Measurements from ENCODE around the gene DOP1A.

DOP1A gene
- 16.2 to 74.3 (median 41.9) reads per million in 17 experiments for total RNA-seq

- DNase-seq, result peak; percentile 99 to 100 (median 99)
Observed at GRCh38 chr6:83067448-83068439, at the start of gene DOP1A. DOP1A (plus strand) TSS chr6:83067671; CDS start chr6:83096978, 29,307 bp downstream.

DNA sequence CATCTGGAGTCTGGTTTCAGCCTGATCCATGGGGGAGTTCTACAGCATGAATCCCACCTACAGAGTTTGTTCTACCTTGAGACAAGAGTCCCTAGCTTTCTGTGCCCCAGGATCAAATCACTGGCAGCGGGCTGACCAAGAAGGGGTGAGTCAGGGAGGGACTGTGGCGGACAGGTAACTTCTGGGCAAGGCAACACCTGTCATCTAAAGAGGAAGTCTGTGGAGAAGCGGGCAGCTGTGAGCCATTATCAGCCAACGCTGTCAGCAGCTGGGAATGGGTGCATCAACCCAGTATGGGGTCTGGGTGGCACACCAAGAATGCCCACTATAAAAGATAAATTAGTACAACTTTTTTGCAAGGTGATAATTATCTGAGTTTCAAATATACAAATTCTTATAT is 47.7 kb upstream of the DOP1A start:
- no peak for DNase-seq

DNA sequence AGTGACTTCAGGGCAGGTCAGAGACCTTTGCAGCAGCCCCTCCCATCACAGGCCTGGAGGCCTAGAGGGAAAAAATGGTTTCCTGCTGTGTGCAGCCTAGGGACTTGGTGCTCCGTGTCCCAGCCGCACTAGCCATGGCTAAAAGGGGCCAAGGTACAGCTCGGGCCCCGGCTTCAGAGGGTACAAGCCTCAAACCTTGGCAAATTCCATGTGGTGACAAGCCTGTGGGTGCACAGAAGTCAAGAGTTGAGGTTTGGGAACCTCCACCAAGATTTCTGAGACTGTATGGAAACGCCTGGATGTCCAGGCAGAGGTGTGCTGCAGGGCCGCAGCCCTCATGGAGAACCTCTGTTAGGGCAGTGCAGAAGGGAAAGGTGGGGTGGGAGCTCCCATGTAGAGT is 35.8 kb upstream of the DOP1A start:
- DNase-seq, result no peak

DNA sequence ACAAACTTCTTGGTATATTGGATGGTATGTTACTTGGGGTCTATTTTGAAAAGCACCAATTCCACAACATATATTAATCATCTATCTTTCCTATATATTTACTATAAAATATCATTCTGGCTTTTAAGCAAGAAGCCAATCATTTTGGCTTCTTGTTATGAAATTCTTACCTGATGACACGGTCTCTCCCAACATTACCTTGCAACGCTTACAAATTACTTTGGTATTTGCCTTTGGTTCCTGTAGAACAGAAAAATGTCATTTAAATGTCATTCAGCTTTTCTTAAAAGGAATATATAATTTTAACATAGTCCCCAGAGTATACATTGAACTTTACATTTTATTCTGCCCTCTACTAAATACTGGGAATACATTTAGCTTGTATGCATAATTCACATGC is 29.2 kb upstream of the DOP1A start:
- DNase-seq, result no peak

- DNase-seq, result no peak
Observed at GRCh38 chr6:83042467-83043053, 24.9 kb upstream of the DOP1A start.

DNA sequence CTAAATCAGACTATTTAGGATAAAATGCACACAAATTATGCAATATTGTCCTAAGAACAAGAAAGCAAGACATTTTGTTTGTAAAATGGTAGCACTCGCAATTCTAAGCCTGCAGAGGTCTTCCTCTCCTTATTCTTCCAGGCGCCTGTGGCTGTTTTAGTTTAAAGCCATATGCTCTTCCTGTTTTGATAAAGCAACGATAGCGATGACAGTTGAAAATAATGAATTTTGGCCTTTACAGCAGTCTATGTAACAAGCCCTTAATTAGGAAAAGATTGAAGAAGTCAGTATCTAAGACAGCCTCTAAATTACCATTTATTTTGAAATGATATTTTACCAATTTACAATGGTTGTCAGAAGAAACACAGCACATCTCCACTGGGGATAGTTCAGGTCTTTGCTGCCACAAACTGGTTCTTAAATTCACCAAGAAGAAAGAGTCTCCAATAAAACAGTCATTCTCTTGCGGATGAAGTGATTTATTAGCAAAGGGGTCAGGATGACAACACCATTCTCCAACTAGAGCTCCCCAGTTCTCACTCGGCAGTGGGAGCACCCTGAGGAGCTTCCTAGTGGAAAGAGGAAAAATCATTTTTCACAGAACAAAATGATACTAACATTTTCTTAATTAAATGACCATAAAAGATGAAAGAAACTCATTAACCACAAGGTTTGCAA is 23.2 kb upstream of the DOP1A start:
- DNase-seq, result no peak

GRCh38 chr6:83047065-83047754 is 20.3 kb upstream of the DOP1A start:
- no peak for DNase-seq

DNA sequence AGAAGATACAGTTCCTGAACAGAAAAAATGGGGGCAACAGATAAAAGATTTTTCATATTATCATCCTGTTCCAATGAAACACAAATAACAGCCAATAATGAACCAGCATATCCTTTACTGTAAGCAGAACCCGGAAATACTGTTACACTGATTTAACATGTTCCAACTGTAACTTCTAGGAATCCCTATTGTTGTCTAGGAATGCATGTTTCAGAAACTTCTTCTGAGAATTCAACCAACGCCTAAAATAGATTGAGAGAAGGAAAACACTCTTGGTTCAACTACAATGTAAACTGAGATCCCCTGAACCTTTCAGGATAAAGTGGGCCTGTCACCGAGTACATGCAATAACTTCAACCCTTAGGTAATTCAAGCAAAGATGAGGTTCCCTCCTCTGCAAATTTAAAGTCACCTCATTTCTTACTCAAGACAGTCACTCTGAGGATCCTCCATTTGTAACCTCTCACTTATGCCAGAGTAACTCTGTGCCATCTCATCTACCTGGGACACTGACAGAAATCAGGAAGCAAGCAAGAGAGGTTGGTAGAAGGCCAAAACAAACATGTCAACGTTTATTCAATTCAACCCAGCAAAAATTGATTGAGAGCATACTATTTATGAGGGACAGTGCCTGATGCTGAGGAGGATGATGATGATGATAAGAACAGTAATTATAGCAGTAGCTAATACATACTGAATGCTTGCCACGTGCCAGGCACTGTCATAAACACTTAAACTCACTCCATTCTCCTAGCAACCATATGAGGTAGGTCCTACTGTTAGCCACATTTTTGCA is 15.9 kb upstream of the DOP1A start:
- DNase-seq, result no peak

GRCh38 chr6:83053678-83054077 is 13.8 kb upstream of the DOP1A start:
- no peak for DNase-seq

DNA sequence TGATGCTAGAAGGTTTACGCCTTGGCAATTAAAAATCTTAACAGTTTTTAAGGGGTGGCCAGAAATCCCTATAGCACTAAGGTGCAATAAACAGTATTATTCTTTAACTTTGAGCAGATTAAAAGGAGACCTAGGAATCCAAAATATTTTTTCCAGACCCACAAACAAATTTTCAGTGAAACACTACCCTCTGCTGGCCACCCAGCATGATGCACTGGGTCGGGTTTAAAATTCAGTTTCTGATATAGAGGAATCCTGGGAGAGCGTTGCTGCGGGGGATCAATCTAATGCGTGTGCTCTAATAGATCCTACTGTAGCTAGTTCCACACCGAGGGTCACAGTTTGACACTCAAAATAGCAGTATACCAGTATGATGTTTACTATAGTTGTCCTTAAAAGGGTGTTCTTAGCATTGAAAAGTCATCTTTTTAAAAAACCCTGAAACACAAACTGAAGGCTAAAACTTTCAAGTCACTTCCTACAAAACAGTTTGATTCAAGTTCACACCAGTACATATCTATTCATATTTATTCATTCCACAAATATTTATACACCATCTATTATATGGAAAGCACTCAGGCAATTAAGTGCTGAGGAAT is 12.0 kb upstream of the DOP1A start:
- peak; percentile 50 to 67 (median 60) for DNase-seq

DNA sequence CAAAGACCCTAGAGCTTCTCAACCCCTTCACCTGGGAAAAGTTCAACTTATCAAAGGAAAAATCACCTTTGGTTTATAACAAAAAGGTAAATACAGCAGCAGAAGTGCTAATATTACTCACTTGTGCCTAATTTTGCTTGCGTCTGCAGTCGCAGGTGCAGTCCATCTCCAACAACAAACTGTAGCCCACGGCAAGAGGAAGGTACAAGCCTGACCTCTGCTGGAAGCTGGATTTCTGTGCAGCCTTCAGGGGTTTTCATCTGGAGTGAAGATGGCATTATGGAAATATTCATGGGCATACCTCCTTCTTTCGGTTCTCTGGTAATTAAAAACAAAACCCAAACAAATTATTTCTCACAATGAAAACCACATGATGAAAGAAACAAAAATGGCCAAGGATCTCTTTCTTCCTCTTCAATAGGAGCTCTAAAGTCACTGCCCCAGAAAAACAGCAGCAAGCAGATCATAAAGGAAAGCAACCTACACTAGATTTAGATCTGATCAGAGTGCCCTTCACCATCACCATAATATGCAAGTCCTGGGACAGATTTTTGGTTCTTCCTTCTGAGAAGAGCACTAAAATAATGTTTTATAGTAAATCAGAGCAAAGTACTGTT is 9.7 kb upstream of the DOP1A start:
- peak in 3 of 4 experiments; percentile 34 to 50 (median 48) for DNase-seq

DNA sequence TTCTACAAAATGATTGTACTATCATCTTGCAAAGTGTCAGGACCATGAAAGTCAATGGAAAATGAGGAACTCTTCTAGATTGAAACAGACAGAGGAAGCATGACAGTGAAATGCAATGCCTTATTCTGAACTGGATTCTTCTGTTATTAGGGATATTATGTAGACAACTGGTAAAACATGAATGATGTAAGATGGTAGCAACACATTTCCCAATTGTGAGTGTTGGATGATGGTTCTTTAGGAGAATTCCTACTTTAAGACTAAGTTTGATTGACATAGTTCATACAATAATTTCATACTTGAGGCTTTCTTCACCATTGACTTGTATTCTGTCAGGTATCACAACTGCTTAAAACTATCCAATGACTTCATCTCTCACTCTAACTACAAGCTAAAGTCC is 6.3 kb upstream of the DOP1A start:
- peak in 2 of 4 experiments; percentile 11 to 28 for DNase-seq

- no peak for DNase-seq
Observed at GRCh38 chr6:83062225-83062624, 5.2 kb upstream of the DOP1A start.

GRCh38 chr6:83065511-83066192 is 1.8 kb upstream of the DOP1A start, which contains the start of gene UBE3D:
UBE3D (minus strand) TSS chr6:83065841; CDS start chr6:83065718, 123 bp downstream.
- DNase-seq, result peak; percentile 93 to 97 (median 96)

- DNase-seq, result no peak
Observed at GRCh38 chr6:83068616-83069015, 1.1 kb downstream of the DOP1A start.

- no peak for DNase-seq
Observed at GRCh38 chr6:83069633-83070032, 2.2 kb downstream of the DOP1A start.

DNA sequence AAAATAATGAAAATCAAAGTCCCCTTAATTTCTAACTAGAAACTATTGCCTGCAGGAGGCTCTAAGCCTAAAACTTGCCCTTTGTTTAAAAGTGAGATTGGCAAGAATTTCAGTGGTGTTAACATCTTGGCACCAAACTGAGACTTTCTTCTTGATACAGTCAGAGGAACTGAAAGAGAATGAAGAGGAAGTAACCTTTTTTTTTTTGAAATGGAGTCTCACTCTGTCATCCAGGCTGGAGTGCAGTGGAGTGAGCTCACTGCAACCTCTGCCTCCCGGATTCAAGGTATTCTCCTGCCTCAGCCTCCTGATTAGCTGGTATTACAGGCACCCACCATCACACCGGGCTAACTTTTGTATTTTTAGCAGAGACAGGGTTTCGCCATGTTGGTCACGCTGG is 3.6 kb downstream of the DOP1A start:
- peak; percentile 47 to 81 (median 66) for DNase-seq

DNA sequence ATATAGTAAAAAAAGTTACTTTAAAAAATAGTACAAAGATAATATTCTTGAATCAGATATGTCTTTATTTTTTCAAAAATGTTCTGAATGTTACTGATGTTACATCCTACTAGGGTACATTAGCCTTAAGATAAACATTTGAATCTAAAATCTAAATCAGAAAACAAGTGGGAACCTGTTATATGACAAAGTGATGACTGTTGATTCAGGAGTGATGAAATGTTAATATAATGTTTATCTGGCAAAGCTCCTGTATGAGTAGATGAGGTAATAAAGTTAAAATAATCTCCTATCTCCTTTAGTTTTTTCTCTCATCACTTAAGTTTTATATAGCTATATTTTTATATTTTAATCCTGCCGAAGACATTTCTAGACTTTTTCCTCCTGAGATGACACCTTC is 4.2 kb downstream of the DOP1A start:
- no peak for DNase-seq

GRCh38 chr6:83072726-83073125 is 5.3 kb downstream of the DOP1A start:
- DNase-seq, result no peak

GRCh38 chr6:83073615-83074014 is 6.1 kb downstream of the DOP1A start:
- DNase-seq, result peak; percentile 37 to 59 (median 49)
